Measurements from ENCODE around the gene TMEM40.

GRCh38 chr3:12689997-12690711 lies 68.9 kb downstream of the TMEM40 start:
- TF ChIP-seq, protein P1, sequence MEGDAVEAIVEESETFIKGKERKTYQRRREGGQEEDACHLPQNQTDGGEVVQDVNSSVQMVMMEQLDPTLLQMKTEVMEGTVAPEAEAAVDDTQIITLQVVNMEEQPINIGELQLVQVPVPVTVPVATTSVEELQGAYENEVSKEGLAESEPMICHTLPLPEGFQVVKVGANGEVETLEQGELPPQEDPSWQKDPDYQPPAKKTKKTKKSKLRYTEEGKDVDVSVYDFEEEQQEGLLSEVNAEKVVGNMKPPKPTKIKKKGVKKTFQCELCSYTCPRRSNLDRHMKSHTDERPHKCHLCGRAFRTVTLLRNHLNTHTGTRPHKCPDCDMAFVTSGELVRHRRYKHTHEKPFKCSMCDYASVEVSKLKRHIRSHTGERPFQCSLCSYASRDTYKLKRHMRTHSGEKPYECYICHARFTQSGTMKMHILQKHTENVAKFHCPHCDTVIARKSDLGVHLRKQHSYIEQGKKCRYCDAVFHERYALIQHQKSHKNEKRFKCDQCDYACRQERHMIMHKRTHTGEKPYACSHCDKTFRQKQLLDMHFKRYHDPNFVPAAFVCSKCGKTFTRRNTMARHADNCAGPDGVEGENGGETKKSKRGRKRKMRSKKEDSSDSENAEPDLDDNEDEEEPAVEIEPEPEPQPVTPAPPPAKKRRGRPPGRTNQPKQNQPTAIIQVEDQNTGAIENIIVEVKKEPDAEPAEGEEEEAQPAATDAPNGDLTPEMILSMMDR (IDR thresholded peaks at IDR 0.05; ENCODE audit: low read depth, low read length) = no peak
- TF ChIP-seq MAX (IDR thresholded peaks at IDR 0.05; ENCODE audit: low read depth, low read length) (no peak), POLR2A (IDR thresholded peaks at IDR 0.05; ENCODE audit: extremely low read depth, insufficient read length) (no peak), MYC (IDR thresholded peaks at IDR 0.05; ENCODE audit: low read depth, low read length) (no peak)

All from NB4 (cell line).